WTC11 (cell line): ENCODE measurements around the gene TNNI3K. TPM values are rescaled to one million over a fixed set of nuclear protein-coding genes. Genes with fewer than 3 reads are reported as not detected.

Source experiments
- ATAC-seq: fragments of 200-7000 bp; cut with Tn5 transposase; 2 replicates; pipeline ENCODE4 v1.10.0; 2021; ENCODE audit warnings: mild to moderate bottlenecking, moderate library complexity
- CTCF ChIA-PET: fragments of 300-600 bp; sonication (Branson Sonifier 250); formaldehyde crosslinking; loops from one replicate; lab custom pipeline; 2021; ENCODE audit warnings: antibody characterized with exemption; lab: Charles Lee
- POLR2A ChIA-PET: fragments of 350-600 bp; sonication (Branson Sonifier 250); formaldehyde crosslinking; loops from one replicate; lab custom pipeline; 2021; ENCODE audit warnings: antibody characterized with exemption; lab: Charles Lee
- DNase-seq: peaks from one replicate; pipeline ENCODE4 v3.0.0; 2021; ENCODE audit warnings: low spot score
- H3K27ac Mint-ChIP-seq: 2 replicates; pipeline ENCODE4 v1.8.0; 2021; ENCODE audit warnings: mixed read lengths
- H3K27me3 Mint-ChIP-seq: 2 replicates; pipeline ENCODE4 v1.8.0; 2021; ENCODE audit warnings: low read depth, mild to moderate bottlenecking, moderate library complexity, mixed read lengths
- H3K36me3 Mint-ChIP-seq: 2 replicates; pipeline ENCODE4 v1.8.0; 2021; ENCODE audit warnings: mixed read lengths
- H3K4me1 Mint-ChIP-seq: 2 replicates; pipeline ENCODE4 v1.8.0; 2022; ENCODE audit warnings: mixed read lengths
- H3K4me3 Mint-ChIP-seq: 2 replicates; pipeline ENCODE4 v1.8.0; 2021; ENCODE audit warnings: mild to moderate bottlenecking, moderate library complexity, mixed read lengths
- H3K9me3 Mint-ChIP-seq: 2 replicates; pipeline ENCODE4 v1.8.0; 2021; ENCODE audit warnings: mixed read lengths
- ATF1 ChIP-seq: sonication (generic); formaldehyde crosslinking; IDR thresholded peaks from 2 replicates; pipeline ENCODE4 v1.8.1; 2023; ENCODE audit warnings: mild to moderate bottlenecking, moderate library complexity, missing genetic modification reagents
- ELF4 ChIP-seq: sonication (generic); formaldehyde crosslinking; IDR thresholded peaks from 2 replicates; pipeline ENCODE4 v1.8.1; 2022; ENCODE audit warnings: low read depth, mild to moderate bottlenecking, moderate library complexity, missing genetic modification reagents
- ERG ChIP-seq: fragments of 250-450 bp; sonication (Bioruptor Pico); IDR thresholded peaks from 2 replicates; pipeline ENCODE4 v1.8.0; 2021; ENCODE audit warnings: mild to moderate bottlenecking
- FOXP4 ChIP-seq: sonication (generic); formaldehyde crosslinking; IDR thresholded peaks from 2 replicates; pipeline ENCODE4 v1.8.0; 2022; ENCODE audit warnings: mild to moderate bottlenecking, missing genetic modification reagents
- GABPB1 ChIP-seq: sonication (generic); formaldehyde crosslinking; IDR thresholded peaks from 2 replicates; pipeline ENCODE4 v1.8.1; 2023; ENCODE audit warnings: mild to moderate bottlenecking, missing genetic modification reagents
- IRF2 ChIP-seq: sonication (generic); formaldehyde crosslinking; IDR thresholded peaks from 2 replicates; pipeline ENCODE4 v1.8.0; 2022; ENCODE audit warnings: low read depth, missing genetic modification reagents, borderline replicate concordance
- JUN ChIP-seq: sonication (generic); formaldehyde crosslinking; IDR thresholded peaks from 2 replicates; pipeline ENCODE4 v1.8.0; 2023; ENCODE audit warnings: mild to moderate bottlenecking, missing genetic modification reagents
- KAT7 ChIP-seq: sonication (generic); formaldehyde crosslinking; IDR thresholded peaks from 2 replicates; pipeline ENCODE4 v1.8.1; 2023; ENCODE audit warnings: missing genetic modification reagents, mild to moderate bottlenecking, borderline replicate concordance
- NFE2L1 ChIP-seq: sonication (generic); formaldehyde crosslinking; IDR thresholded peaks from 2 replicates; pipeline ENCODE4 v1.8.1; 2023; ENCODE audit warnings: missing genetic modification reagents
- NR2C2 ChIP-seq: sonication (generic); formaldehyde crosslinking; IDR thresholded peaks from 2 replicates; pipeline ENCODE4 v1.8.0; 2022; ENCODE audit warnings: mild to moderate bottlenecking, missing genetic modification reagents
- NR3C1 ChIP-seq: sonication (generic); formaldehyde crosslinking; conservative IDR thresholded peaks from 2 replicates; pipeline ENCODE4 v1.8.1; 2023; ENCODE audit warnings: low read depth, mild to moderate bottlenecking, missing genetic modification reagents
- PRDM15 ChIP-seq: sonication (generic); formaldehyde crosslinking; IDR thresholded peaks from 2 replicates; pipeline ENCODE4 v1.8.0; 2022; ENCODE audit warnings: missing genetic modification reagents
- SMAD3 ChIP-seq: sonication (generic); formaldehyde crosslinking; IDR thresholded peaks from 2 replicates; pipeline ENCODE4 v1.8.0; 2022; ENCODE audit warnings: missing genetic modification reagents, mild to moderate bottlenecking, borderline replicate concordance
- TEAD1 ChIP-seq: sonication (generic); formaldehyde crosslinking; IDR thresholded peaks from 2 replicates; pipeline ENCODE4 v1.8.0; 2022; ENCODE audit warnings: mild to moderate bottlenecking, missing genetic modification reagents
- USF2 ChIP-seq: sonication (generic); formaldehyde crosslinking; IDR thresholded peaks from 2 replicates; pipeline ENCODE4 v1.8.1; 2023; ENCODE audit warnings: mild to moderate bottlenecking, missing genetic modification reagents, moderate library complexity
- ZNF219 ChIP-seq: sonication (generic); formaldehyde crosslinking; IDR thresholded peaks from 2 replicates; pipeline ENCODE4 v1.8.0; 2023; ENCODE audit warnings: missing genetic modification reagents, mild to moderate bottlenecking, borderline replicate concordance
- ZNF416 ChIP-seq: fragments of 250-450 bp; sonication (Bioruptor Pico); IDR thresholded peaks from 2 replicates; pipeline ENCODE4 v1.9.0; 2021; ENCODE audit warnings: mild to moderate bottlenecking, inconsistent platforms
- ZNF423 ChIP-seq: fragments of 250-450 bp; sonication (Bioruptor Pico); IDR thresholded peaks from 2 replicates; pipeline ENCODE4 v2.1.2; 2022; ENCODE audit warnings: mild to moderate bottlenecking, moderate library complexity
- total RNA-seq: library from RNA; stranded (reverse); gene quantifications from 3 replicates; pipeline ENCODE4 v1.2.3, GENCODE V29; 2021

TNNI3K gene
- total RNA-seq, 1 experiment from 2014 or later, result 0.07 TPM

- no peak for TF ChIP-seq ERG
- TF ChIP-seq ZNF219, result no peak
- TF ChIP-seq, all 79 proteins: peak for 0
Measured at GRCh38 chr1:74205266-74205665, 29.9 kb upstream of the TNNI3K start (continued).

GRCh38 chr1:74215229-74215628 is 20.0 kb upstream of the TNNI3K start:
- DNase-seq (no peak), ATAC-seq (no peak)
- Mint-ChIP-seq H3K27ac (no peak overlapping the region), H3K9me3 (peaks cover 8% of the 10 kb centered on the region; the same call in 1 of the 2 replicates), H3K4me1 (peaks cover 12% of the 10 kb centered on the region), H3K4me3 (no peak overlapping the region), H3K36me3 (no peaks in the 10 kb centered on the region), H3K27me3 (no peaks in the 10 kb centered on the region)
- no peak for TF ChIP-seq JUN
- TF ChIP-seq TEAD1, result no peak
- TF ChIP-seq ZNF423 (CRISPR knock-in tag), result no peak
- CTCF ChIA-PET, result no interaction called here
- POLR2A ChIA-PET, result no interaction called here

GRCh38 chr1:74222701-74223100 is 12.5 kb upstream of the TNNI3K start:
- no peak for DNase-seq
- H3K27me3 Mint-ChIP-seq, result no peaks in the 10 kb centered on the region
- no peak overlapping the region for H3K4me3 Mint-ChIP-seq
- POLR2A ChIA-PET, result no interaction called here
- no peak overlapping the region for H3K27ac Mint-ChIP-seq
- H3K9me3 Mint-ChIP-seq, result no peaks in the 10 kb centered on the region
- no peak for TF ChIP-seq FOXP4 (CRISPR knock-in tag)
- TF ChIP-seq ATF1, result no peak
- TF ChIP-seq KAT7, result no peak
- no peak for TF ChIP-seq GABPB1 (CRISPR knock-in tag)
- TF ChIP-seq IRF2 (CRISPR knock-in tag), result no peak
- no peak for TF ChIP-seq USF2 (CRISPR knock-in tag)
- no peak for TF ChIP-seq ZNF416 (CRISPR knock-in tag)
- no peak for TF ChIP-seq NR3C1
- TF ChIP-seq PRDM15 (CRISPR knock-in tag), result no peak
- no peak for TF ChIP-seq NFE2L1 (CRISPR knock-in tag)
- no peak for TF ChIP-seq SMAD3 (CRISPR knock-in tag)
- TF ChIP-seq JUN, result no peak
- no peak for TF ChIP-seq NR2C2 (CRISPR knock-in tag)
- no peak for TF ChIP-seq ELF4 (CRISPR knock-in tag)
- TF ChIP-seq, all 79 proteins: peak for 0
- ATAC-seq, result no peak
- CTCF ChIA-PET, result no interaction called here
- Mint-ChIP-seq H3K4me1 (no peaks in the 10 kb centered on the region), H3K36me3 (no peaks in the 10 kb centered on the region)
